HG03442 (cell line): ENCODE data around the gene TAPBP.
A peak's percentile ranks its signal among the peaks of the same experiment; 100 is the strongest.
"Not testable (repeated sequence)": the region's sequence is repeated elsewhere in the genome, so short reads cannot be mapped to it uniquely, and the experiment has no call there.

ENCODE experiments used
- ATAC-seq: cut with Tn5 transposase; IDR thresholded peaks from one replicate; pipeline ENCODE4 v1.9.1; 2021; ENCODE audit warnings: mild to moderate bottlenecking, moderate library complexity; ENCODE audit not compliant: unreplicated experiment

Gene TAPBP

GRCh38 chr6:33313709-33314514 lies at the start of gene TAPBP:
TSS of gene TAPBP (minus strand) at chr6:33314078. CDS start at chr6:33314041, 37 bp downstream.
- ATAC-seq = peak; percentile 32

DNA sequence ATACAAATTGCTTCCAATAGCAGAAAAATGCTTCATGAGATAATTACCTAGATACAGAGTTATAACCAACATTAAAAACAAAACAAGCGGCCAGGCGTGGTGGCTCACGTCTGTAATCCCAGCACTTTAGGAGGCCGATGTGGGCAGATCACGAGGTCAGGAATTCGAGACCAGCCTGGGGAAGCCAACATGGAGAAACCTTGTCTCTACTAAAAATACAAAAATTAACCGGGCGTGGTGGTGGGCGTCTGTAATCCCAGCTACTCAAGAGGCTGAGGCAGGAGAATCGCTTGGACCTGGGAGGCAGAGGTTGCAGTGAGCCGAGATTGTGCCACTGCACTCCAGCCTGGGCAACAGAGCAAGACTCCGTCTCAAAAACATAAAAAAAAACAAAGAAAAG lies 49.6 kb upstream of the TAPBP start:
- not testable (repeated sequence) for ATAC-seq

GRCh38 chr6:33359331-33359730 lies 45.5 kb upstream of the TAPBP start:
- ATAC-seq = no peak

DNA sequence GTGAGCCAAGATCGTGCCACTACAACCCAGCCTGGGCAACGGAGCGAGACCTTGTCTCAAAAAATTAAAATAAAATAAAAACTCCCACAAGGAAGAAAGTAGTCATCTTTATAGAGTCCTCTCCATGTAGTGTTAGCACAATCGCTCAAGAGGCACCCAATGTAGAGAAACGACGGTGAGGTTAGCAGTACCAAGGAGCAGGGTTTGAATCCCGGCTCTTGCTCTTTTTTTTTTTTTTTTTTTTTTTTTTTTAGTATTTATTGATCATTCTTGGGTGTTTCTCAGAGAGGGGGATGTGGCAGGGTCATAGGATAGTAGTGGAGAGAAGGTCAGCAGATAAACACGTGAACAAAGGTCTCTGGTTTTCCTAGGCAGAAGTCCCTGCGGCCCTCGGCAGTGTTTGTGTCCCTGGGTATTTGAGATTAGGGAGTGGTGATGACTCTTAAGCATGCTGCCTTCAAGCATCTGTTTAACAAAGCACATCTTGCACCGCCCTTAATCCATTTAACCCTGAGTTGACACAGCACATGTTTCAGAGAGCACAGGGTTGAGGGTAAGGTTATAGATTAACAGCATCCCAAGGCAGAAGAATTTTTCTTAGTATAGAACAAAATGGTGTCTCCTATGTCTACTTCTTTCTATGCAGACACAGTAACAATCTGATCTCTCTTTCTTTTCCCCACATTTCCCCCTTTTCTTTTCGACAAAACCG lies 43.4 kb upstream of the TAPBP start:
- not testable (repeated sequence) for ATAC-seq

DNA sequence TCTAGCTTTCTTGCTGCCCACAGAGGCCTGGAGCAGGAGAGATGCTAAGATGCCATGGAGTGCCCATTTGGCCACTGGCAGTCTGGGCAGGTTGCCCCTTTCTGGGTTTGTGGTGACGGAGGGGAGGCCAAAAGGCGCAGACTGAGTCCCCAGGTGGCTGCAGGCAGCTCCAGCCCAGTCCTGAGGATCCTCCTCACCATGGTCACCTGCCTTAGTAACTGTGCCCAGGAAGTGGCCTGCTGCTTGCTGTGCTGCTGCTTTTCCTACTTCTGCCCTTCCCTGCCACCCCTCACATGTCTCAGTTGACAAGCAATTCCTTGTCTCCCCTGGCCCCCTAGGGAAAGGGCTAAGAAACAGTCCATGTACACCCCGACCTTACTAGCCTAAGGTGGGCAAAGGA lies 42.4 kb upstream of the TAPBP start:
- ATAC-seq = no peak

GRCh38 chr6:33355860-33356259 lies 42.0 kb upstream of the TAPBP start:
- not testable (repeated sequence) for ATAC-seq

DNA sequence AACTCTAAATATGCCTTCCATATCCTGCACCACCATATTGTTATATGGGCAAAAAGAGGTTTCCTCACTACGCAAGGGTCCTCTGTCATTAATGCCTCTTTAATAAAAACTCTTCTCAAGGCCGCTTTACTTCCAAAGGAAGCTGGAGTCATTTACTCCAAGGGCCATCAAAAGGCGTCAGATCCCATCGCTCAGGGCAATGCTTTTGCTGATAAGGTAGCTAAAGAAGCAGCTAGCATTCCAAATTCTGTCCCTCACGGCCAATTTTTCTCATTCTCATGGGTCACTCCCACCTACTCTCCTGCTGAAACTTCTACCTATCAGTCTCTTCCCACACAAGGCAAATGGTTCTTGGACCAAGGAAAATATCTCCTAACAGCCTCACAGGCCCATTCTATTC lies 33.9 kb upstream of the TAPBP start:
- no peak for ATAC-seq

DNA sequence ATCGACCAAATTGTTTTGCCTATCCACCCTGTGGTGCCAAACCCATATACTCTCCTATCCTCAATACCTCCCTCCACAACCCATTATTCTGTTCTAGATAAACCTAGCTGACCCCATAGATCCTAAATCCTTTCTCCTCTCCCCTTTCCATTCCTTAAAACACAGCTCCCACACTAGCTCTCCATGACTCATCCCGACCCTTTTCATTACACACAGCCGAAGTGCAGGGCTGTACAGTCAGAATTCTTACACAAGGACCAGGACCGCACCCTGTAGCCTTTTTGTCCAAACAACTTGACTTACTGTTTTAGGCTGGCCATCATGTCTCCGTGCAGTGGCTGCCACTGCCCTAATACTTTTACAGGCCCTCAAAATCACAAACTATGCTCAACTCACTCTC lies 33.1 kb upstream of the TAPBP start:
- not testable (repeated sequence) for ATAC-seq

GRCh38 chr6:33344701-33345697 lies 31.1 kb upstream of the TAPBP start:
- ATAC-seq = no peak

DNA sequence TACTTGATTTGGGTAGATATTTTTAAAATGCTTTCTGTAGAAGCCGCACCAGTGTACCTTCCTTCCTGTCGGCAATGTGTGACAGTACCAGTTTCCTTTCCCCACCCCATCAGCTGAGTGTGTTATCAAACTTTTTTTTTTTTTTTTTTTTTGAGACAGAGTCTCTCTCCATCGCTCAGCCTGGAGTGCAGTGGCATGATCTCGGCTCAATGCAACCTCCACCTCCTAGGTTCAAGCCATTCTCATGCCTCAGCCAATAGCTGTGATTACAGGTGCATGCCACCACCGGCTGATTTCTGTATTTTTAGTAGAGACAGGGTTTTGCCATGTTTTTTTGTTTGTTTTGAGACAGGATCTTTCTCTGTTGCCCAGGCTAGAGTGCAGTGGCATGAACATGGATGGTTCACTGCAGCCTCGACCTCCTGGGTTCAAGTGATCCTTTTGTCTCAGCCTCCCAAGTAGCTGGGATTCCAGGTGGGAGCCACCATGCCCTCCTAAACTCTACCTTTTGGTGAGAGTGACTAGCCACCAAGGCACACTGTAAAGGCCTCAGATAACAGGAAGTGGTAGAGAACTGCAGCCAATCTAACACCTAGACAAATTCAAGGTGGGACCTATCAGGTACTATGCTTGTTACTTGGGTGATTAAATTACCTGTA lies 30.2 kb upstream of the TAPBP start:
- ATAC-seq = no peak

DNA sequence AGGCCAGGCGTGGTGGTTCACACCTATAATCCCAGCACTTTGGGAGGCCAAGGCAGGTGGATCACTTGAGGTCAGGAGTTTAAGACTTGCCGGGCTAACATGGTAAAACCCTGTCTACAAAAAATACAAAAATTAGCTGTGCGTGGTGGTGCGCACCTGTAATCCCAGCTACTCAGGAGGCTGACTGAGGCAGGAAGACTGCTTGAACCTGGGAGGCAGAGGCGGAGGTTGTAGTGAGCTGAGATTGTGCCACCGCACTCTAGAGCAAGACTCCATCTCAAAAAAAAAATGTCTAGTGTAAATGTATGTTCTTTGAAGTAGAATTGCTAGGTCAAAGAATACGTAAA lies 29.7 kb upstream of the TAPBP start:
- not testable (repeated sequence) for ATAC-seq

DNA sequence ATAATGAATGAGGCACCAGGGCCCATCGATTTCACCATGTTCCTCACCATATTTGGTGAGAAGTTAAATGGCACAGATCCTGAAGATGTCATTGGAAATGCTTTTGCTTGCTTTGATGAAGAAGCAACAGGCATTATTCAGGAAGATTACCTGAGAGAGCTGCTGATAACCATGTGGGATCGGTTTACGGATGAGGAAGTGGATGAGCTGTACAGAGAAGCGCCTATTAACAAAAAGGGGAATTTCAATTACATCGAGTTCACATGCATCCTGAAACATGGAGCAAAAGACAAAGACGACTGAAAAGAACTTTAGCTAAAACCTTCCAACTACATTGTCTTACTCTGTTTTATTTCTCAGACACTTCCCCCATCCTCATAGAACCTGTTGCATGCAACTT lies 25.3 kb upstream of the TAPBP start:
- no peak for ATAC-seq

- ATAC-seq = no peak
Measured at GRCh38 chr6:33336495-33336894, 22.6 kb upstream of the TAPBP start.

- no peak for ATAC-seq
Measured at GRCh38 chr6:33335916-33336315, 22.0 kb upstream of the TAPBP start.

DNA sequence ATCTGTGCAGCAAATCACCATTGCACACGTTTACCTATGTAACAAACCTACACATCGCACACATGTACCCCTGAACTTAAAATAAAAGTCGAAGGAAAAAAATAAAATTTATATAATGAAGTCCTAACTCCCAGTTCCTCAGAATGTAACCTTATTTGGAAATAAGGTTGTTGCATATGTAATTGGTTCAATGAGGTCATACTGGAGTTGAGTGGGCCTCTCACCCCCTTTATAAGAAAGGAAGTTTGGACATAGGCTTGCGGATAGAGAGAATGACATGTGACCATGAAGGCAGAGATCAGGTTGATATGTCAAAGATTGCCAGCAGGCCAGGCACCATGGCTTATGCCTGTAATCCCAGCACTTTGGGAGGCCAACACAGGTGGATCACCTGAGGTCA lies 19.8 kb upstream of the TAPBP start:
- ATAC-seq = no peak

- ATAC-seq = no peak
Measured at GRCh38 chr6:33330736-33331135, 16.9 kb upstream of the TAPBP start.

GRCh38 chr6:33329058-33329457 lies 15.2 kb upstream of the TAPBP start:
- ATAC-seq = no peak

DNA sequence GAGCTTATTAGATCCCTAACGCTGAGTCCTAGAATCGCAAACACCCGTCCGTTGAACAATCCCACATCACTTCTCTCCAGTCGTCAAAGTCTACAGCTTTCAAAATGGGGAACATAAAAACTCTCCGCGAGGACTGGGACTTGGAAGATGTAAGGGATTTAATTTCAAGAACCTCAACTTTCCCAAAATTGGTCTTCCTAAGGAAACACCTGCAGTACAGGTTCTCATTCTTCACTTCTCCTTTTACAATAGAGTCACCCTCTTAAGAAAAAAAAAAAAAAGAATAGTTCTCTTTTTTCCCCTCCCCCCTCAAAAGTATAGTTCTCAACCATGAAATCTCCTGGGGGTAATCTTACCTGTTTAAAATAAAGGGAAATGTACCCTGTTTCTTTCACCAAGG lies 10.2 kb upstream of the TAPBP start:
- ATAC-seq = no peak

GRCh38 chr6:33323623-33323948 lies 9.7 kb upstream of the TAPBP start:
- no peak for ATAC-seq

DNA sequence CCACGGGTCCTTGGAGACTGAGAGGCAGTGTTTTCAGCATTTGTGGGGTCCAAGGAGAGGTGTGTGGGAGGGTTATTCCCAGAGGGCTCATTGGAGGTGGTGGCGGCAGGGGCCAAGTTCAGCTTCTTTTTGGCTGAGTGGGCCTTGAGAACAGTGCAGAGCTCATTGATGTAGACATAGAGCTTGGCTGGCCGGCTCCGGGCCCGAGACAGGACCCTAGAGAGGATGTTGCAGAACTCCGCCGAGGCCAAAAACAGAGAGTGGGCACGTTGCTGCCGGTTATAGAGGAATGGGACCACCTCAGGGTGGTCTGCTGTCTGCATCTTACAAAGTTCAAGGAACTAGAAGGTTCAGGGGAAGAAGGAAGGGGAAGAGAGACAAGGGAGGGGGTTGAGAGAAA lies 7.3 kb upstream of the TAPBP start:
- ATAC-seq = no peak
